ENCODE measurements around the gene PAQR9. TPM values are rescaled to one million over a fixed set of nuclear protein-coding genes. Genes with fewer than 3 reads are reported as not detected.

The PAQR9 gene
- total and polyA plus RNA-seq, 2 of the 13 experiments (the other 11 are each of a cell fraction or from before 2014, with no cell fraction given): 3.7 to 10.3 TPM

DNA sequence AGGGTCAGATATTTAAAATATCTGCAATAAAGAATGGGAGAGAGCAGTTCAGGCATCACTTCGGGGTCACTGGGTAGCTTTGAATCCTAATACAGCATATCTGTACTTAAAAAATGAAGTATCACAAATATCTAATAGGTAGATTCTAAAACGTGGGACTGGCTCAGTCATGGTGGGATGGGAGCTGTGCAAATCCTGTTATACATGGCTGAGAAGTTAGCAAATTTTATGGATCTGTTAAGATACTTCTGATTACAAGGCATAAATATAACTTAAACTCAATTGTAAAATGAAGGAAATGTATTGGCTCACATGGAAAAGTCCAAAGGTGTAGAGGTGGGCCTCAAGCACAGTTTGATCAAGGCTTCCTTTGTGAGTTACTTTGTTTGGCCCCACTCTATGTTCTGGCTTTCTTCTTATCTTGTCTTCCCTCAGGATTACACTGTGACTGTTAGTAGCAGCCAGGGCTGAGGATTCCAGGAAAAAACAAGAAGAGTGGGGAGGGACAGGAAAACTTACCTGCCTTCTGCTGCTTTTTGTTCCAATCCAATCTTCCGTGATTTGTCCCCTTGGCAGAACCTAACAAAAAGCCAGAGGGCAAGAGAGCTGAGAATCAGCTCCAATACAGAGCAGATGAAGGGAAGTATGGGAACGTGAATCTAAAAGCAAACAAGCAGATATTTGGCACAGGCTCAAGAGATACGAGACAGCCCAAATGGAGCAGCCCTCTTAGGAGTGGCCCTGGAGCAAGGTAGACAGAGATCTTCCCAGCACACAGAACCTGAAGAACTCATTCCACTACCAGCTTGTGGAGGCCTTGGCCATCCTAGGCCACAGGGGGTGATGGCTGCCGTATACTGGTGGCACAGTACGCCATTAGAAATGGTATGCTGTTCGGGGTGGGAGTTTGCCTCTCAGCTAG, 10.9 kb downstream of the PAQR9 start (continued):
- no peak for TF ChIP-seq RERE (CRISPR knock-in tag; IDR thresholded peaks at IDR 0.05; ENCODE audit: low read depth)
- TF ChIP-seq, protein P1, sequence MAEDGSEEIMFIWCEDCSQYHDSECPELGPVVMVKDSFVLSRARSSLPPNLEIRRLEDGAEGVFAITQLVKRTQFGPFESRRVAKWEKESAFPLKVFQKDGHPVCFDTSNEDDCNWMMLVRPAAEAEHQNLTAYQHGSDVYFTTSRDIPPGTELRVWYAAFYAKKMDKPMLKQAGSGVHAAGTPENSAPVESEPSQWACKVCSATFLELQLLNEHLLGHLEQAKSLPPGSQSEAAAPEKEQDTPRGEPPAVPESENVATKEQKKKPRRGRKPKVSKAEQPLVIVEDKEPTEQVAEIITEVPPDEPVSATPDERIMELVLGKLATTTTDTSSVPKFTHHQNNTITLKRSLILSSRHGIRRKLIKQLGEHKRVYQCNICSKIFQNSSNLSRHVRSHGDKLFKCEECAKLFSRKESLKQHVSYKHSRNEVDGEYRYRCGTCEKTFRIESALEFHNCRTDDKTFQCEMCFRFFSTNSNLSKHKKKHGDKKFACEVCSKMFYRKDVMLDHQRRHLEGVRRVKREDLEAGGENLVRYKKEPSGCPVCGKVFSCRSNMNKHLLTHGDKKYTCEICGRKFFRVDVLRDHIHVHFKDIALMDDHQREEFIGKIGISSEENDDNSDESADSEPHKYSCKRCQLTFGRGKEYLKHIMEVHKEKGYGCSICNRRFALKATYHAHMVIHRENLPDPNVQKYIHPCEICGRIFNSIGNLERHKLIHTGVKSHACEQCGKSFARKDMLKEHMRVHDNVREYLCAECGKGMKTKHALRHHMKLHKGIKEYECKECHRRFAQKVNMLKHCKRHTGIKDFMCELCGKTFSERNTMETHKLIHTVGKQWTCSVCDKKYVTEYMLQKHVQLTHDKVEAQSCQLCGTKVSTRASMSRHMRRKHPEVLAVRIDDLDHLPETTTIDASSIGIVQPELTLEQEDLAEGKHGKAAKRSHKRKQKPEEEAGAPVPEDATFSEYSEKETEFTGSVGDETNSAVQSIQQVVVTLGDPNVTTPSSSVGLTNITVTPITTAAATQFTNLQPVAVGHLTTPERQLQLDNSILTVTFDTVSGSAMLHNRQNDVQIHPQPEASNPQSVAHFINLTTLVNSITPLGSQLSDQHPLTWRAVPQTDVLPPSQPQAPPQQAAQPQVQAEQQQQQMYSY (CRISPR knock-in tag; IDR thresholded peaks at IDR 0.05): peak; percentile 93
- TF ChIP-seq ZNF292 (CRISPR knock-in tag; IDR thresholded peaks at IDR 0.05; ENCODE audit: borderline replicate concordance, low read depth): peak; percentile 47; the same call in 1 of the 2 replicates
- no peak for TF ChIP-seq ZNF224 (CRISPR knock-in tag; IDR thresholded peaks at IDR 0.05)
- no peak for TF ChIP-seq ZNF709 (CRISPR knock-in tag; IDR thresholded peaks at IDR 0.05)
- TF ChIP-seq GMEB1 (CRISPR knock-in tag; IDR thresholded peaks at IDR 0.05; ENCODE audit: borderline replicate concordance): no peak
- TF ChIP-seq ZNF891 (CRISPR knock-in tag; IDR thresholded peaks at IDR 0.05): 0 out of 2 replicates have a peak, but pooled peaks have one; percentile 43
- TF ChIP-seq, protein P2, sequence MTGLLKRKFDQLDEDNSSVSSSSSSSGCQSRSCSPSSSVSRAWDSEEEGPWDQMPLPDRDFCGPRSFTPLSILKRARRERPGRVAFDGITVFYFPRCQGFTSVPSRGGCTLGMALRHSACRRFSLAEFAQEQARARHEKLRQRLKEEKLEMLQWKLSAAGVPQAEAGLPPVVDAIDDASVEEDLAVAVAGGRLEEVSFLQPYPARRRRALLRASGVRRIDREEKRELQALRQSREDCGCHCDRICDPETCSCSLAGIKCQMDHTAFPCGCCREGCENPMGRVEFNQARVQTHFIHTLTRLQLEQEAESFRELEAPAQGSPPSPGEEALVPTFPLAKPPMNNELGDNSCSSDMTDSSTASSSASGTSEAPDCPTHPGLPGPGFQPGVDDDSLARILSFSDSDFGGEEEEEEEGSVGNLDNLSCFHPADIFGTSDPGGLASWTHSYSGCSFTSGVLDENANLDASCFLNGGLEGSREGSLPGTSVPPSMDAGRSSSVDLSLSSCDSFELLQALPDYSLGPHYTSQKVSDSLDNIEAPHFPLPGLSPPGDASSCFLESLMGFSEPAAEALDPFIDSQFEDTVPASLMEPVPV (CRISPR knock-in tag; IDR thresholded peaks at IDR 0.05): no peak
- TF ChIP-seq, protein P3, sequence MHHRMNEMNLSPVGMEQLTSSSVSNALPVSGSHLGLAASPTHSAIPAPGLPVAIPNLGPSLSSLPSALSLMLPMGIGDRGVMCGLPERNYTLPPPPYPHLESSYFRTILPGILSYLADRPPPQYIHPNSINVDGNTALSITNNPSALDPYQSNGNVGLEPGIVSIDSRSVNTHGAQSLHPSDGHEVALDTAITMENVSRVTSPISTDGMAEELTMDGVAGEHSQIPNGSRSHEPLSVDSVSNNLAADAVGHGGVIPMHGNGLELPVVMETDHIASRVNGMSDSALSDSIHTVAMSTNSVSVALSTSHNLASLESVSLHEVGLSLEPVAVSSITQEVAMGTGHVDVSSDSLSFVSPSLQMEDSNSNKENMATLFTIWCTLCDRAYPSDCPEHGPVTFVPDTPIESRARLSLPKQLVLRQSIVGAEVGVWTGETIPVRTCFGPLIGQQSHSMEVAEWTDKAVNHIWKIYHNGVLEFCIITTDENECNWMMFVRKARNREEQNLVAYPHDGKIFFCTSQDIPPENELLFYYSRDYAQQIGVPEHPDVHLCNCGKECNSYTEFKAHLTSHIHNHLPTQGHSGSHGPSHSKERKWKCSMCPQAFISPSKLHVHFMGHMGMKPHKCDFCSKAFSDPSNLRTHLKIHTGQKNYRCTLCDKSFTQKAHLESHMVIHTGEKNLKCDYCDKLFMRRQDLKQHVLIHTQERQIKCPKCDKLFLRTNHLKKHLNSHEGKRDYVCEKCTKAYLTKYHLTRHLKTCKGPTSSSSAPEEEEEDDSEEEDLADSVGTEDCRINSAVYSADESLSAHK (CRISPR knock-in tag; IDR thresholded peaks at IDR 0.05; ENCODE audit: borderline replicate concordance): no peak
